CD8-positive, alpha-beta memory T cell (primary cell): ENCODE results near the gene FUT8. TPM values are rescaled to one million over a fixed set of nuclear protein-coding genes. Genes with fewer than 3 reads are reported as not detected.
"Not testable (repeated sequence)": the region's sequence is repeated elsewhere in the genome, so short reads cannot be mapped to it uniquely, and the experiment has no call there.

ENCODE experiments used
- CTCF ChIA-PET: fragments of 350-600 bp; sonication (Branson Sonifier 250); formaldehyde crosslinking; loops from one replicate; lab custom pipeline; 2021; ENCODE audit warnings: antibody characterized with exemption; lab: Charles Lee
- POLR2A ChIA-PET: fragments of 350-600 bp; sonication (Branson Sonifier 250); formaldehyde crosslinking; loops from one replicate; lab custom pipeline; 2021; ENCODE audit warnings: antibody characterized with exemption; lab: Charles Lee
- DNase-seq, 5 donors: peaks; one replicate each; pipeline versions ENCODE4 v3.0.0 to v3.0.0-alpha.2; 2020 to 2022; ENCODE audit warnings: mixed read lengths in 1 of 5
- H3K27ac ChIP-seq: one replicate; pipeline ENCODE4 v1.7.0; 2013; ENCODE audit warnings: low read depth, mild to moderate bottlenecking, low read length, moderate library complexity
- H3K27me3 ChIP-seq: 2 replicates; pipeline ENCODE4 v1.7.0; 2013; ENCODE audit warnings: low read length, mild to moderate bottlenecking; ENCODE audit not compliant: insufficient read depth, poor library complexity, severe bottlenecking
- H3K36me3 ChIP-seq: 2 replicates; pipeline ENCODE4 v1.7.0; 2013; ENCODE audit warnings: mild to moderate bottlenecking, low read length, moderate library complexity; ENCODE audit not compliant: insufficient read depth
- H3K4me1 ChIP-seq: 2 replicates; pipeline ENCODE4 v1.7.0; 2013; ENCODE audit warnings: mild to moderate bottlenecking, low read length, moderate library complexity; ENCODE audit not compliant: insufficient read depth
- H3K4me3 ChIP-seq: 2 replicates; pipeline ENCODE4 v1.7.0; 2013; ENCODE audit warnings: mild to moderate bottlenecking, low read length
- H3K9me3 ChIP-seq: 2 replicates; pipeline ENCODE4 v1.7.0; 2013; ENCODE audit warnings: mild to moderate bottlenecking, low read length
- H3K27ac Mint-ChIP-seq, 8 donors: one replicate each; pipeline ENCODE4 v1.8.0; 2020 to 2021; ENCODE audit warnings: mixed read lengths in 8 of 8, mild to moderate bottlenecking in 6 of 8, inconsistent platforms in 3 of 8, moderate library complexity in 3 of 8
- H3K27me3 Mint-ChIP-seq, 2 donors: one replicate each; pipeline ENCODE4 v1.8.0; 2020 to 2021; ENCODE audit warnings: mixed read lengths in 2 of 2, mild to moderate bottlenecking in 1 of 2, moderate library complexity in 1 of 2
- H3K36me3 Mint-ChIP-seq, 3 donors: one replicate each; pipeline ENCODE4 v1.8.0; 2020 to 2021; ENCODE audit warnings: mixed read lengths in 3 of 3, inconsistent platforms in 1 of 3, mild to moderate bottlenecking in 1 of 3
- H3K4me1 Mint-ChIP-seq, 3 donors: one replicate each; pipeline ENCODE4 v1.8.0; 2020 to 2021; ENCODE audit warnings: mixed read lengths in 3 of 3, inconsistent platforms in 1 of 3, mild to moderate bottlenecking in 1 of 3
- H3K4me3 Mint-ChIP-seq, 7 donors: one replicate each; pipeline ENCODE4 v1.8.0; 2020 to 2021; ENCODE audit warnings: mixed read lengths in 7 of 7, mild to moderate bottlenecking in 6 of 7, moderate library complexity in 4 of 7, inconsistent platforms in 2 of 7
- H3K9me3 Mint-ChIP-seq, 5 donors: one replicate each; pipeline ENCODE4 v1.8.0; 2020 to 2022; ENCODE audit warnings: mixed read lengths in 5 of 5, mild to moderate bottlenecking in 3 of 5, moderate library complexity in 2 of 5, inconsistent platforms in 1 of 5
- polyA plus RNA-seq: library from polyadenylated mRNA; unstranded; fragments of 300-500 nt; fragmentation: Illumina TruSeq; gene quantifications from one replicate; pipeline ENCODE4 v1.2.3, GENCODE V29; 2021
- total RNA-seq, 2 experiments: library from RNA; stranded (reverse); gene quantifications; one replicate each; pipeline ENCODE4 v1.2.3, GENCODE V29; 2021

The FUT8 gene
- total and polyA plus RNA-seq, 3 experiments from 2014 or later, result 13.3 to 81.7 (median 76.0) TPM

DNA sequence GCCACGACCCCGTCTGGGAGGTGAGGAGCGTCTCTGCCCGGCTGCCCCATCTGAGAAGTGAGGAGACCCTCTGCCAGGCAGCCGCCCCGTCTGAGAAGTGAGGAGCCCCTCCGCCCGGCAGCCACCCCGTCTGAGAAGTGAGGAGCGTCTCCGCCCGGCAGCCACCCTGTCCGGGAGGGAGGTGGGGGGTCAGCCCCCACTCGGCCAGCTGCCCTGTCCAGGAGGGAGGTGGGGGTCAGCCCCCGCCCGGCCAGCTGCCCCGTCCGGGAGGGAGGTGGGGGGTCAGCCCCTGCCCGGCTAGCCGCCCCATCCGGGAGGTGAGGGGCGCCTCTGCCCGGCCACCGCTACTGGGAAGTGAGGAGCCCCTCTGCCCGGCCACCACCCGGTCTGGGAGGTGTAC lies 221.1 kb downstream of the FUT8 start:
- H3K27ac Mint-ChIP-seq, CTCF ChIA-PET, H3K27ac ChIP-seq, POLR2A ChIA-PET, H3K27me3 Mint-ChIP-seq, H3K9me3 Mint-ChIP-seq, H3K36me3 ChIP-seq, H3K27me3 ChIP-seq, DNase-seq, H3K9me3 ChIP-seq, H3K4me3 Mint-ChIP-seq, H3K4me3 ChIP-seq: not testable (repeated sequence)
- H3K36me3 Mint-ChIP-seq, result peaks cover 16 to 23% (median 17%) of the 10 kb centered on the region in 3 donors
- H3K4me1 Mint-ChIP-seq, result peaks cover 31 to 41% (median 41%) of the 10 kb centered on the region in 3 donors
- H3K4me1 ChIP-seq, result peaks cover 17% of the 10 kb centered on the region

- Histone ChIP-seq H3K27ac (no peak overlapping the region), H3K36me3 (no peaks in the 10 kb centered on the region), H3K27me3 (no peaks in the 10 kb centered on the region), H3K9me3 (no peaks in the 10 kb centered on the region), H3K4me1 (peaks cover 17% of the 10 kb centered on the region), H3K4me3 (no peak overlapping the region)
- peak overlapping the region in 6 of 8 donors; percentile 18 to 83 (median 67) for H3K27ac Mint-ChIP-seq
- DNase-seq, result peak in 3 of 5 donors; percentile 4 to 66 (median 50)
- H3K9me3 Mint-ChIP-seq, result peaks cover 0 to 6% (median 0%) of the 10 kb centered on the region in 5 donors
- H3K4me1 Mint-ChIP-seq, result peaks cover 39 to 55% (median 44%) of the 10 kb centered on the region in 3 donors
- H3K36me3 Mint-ChIP-seq, result peaks cover 8 to 19% (median 17%) of the 10 kb centered on the region in 3 donors
- ChIA-PET POLR2A (no interaction called here), CTCF (interaction anchor here (1.7 kb wide), 1 partner anchor 322 kb away, joined by 3 read pairs; no protein-coding TSS in a partner anchor)
- H3K27me3 Mint-ChIP-seq, result no peaks in the 10 kb centered on the region
- H3K4me3 Mint-ChIP-seq, result peak overlapping the region; percentile 25 to 78 (median 57)
Measured at GRCh38 chr14:65637780-65638179, 225.2 kb downstream of the FUT8 start.

- Mint-ChIP-seq H3K27me3 (no peaks in the 10 kb centered on the region), H3K36me3 (peaks cover 8 to 20% (median 19%) of the 10 kb centered on the region in 3 donors), H3K9me3 (peaks cover 0 to 6% (median 0%) of the 10 kb centered on the region in 5 donors), H3K27ac (peak overlapping the region in 3 of 8 donors; percentile 28 to 55 (median 39)), H3K4me1 (peaks cover 39 to 55% (median 44%) of the 10 kb centered on the region in 3 donors), H3K4me3 (no peak overlapping the region)
- ChIA-PET POLR2A (no interaction called here), CTCF (no interaction called here)
- H3K27ac ChIP-seq, result no peak overlapping the region
- no peak for DNase-seq
- peaks cover 17% of the 10 kb centered on the region for H3K4me1 ChIP-seq
- H3K9me3 ChIP-seq, result no peaks in the 10 kb centered on the region
- H3K27me3 ChIP-seq, result no peaks in the 10 kb centered on the region
- no peaks in the 10 kb centered on the region for H3K36me3 ChIP-seq
- H3K4me3 ChIP-seq, result no peak overlapping the region
Measured at GRCh38 chr14:65639216-65639615, 226.7 kb downstream of the FUT8 start.

DNA sequence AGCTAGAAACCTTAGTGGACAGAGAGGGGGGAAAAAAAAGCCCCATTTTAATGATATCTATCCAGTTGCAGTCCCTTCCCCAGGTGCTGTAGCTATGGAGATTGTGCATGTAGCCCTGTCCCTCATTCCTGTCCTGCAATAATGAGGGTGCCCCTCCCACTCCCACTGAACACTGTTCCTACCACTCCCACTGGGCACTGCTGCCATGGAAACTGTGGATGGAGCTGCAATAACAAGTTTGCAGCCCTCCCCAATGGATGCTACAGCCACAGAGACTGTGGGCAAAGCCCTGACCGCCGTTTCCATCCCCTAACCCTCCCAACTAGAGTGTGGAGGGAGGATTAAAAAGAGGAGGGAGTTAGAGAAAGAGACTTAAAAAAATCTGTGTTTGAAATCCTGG lies 238.3 kb downstream of the FUT8 start:
- POLR2A ChIA-PET, result no interaction called here
- H3K36me3 ChIP-seq, result no peaks in the 10 kb centered on the region
- peaks cover 0 to 2% (median 0%) of the 10 kb centered on the region in 3 donors for H3K4me1 Mint-ChIP-seq
- CTCF ChIA-PET, result interaction anchor here (0.6 kb wide), 1 partner anchor 173 kb away, joined by 3 read pairs; no protein-coding TSS in a partner anchor
- H3K36me3 Mint-ChIP-seq, result peaks cover 13 to 36% (median 15%) of the 10 kb centered on the region in 3 donors
- H3K27ac ChIP-seq, result no peak overlapping the region
- no peak for DNase-seq
- no peaks in the 10 kb centered on the region for H3K9me3 ChIP-seq
- no peaks in the 10 kb centered on the region for H3K27me3 ChIP-seq
- no peaks in the 10 kb centered on the region for H3K4me1 ChIP-seq
- H3K4me3 ChIP-seq, result no peak overlapping the region
- no peaks in the 10 kb centered on the region for H3K27me3 Mint-ChIP-seq
- no peak overlapping the region for H3K27ac Mint-ChIP-seq
- no peak overlapping the region for H3K4me3 Mint-ChIP-seq
- H3K9me3 Mint-ChIP-seq, result peaks cover 0 to 12% (median 2%) of the 10 kb centered on the region in 5 donors

DNA sequence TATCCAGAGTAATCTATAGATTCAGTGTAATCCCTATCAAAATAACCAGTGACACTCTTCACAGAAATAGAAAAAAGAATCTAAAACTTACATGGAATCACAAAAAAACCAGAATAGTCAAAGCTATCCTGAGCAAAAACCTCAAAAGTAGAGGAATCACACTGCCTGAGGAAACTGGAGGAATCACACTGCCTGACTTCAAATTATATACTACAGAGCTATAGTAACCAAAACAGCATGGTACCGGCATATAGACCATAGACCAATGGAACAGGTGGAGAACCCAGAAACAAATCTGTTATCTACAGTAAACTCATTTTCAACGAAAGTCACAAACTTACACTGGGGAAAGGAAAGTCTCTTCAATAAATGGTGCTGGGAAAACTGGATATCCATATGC lies 244.0 kb downstream of the FUT8 start:
- H3K36me3 ChIP-seq, result no peaks in the 10 kb centered on the region
- H3K4me1 ChIP-seq, result no peaks in the 10 kb centered on the region
- POLR2A ChIA-PET, result no interaction called here
- CTCF ChIA-PET, result no interaction called here
- no peaks in the 10 kb centered on the region for H3K27me3 ChIP-seq
- H3K4me1 Mint-ChIP-seq, result peaks cover 0 to 2% (median 0%) of the 10 kb centered on the region in 3 donors
- no peaks in the 10 kb centered on the region for H3K9me3 ChIP-seq
- no peak overlapping the region for H3K4me3 Mint-ChIP-seq
- no peak for DNase-seq
- H3K27me3 Mint-ChIP-seq, result no peaks in the 10 kb centered on the region
- no peak overlapping the region for H3K4me3 ChIP-seq
- no peak overlapping the region for H3K27ac ChIP-seq
- no peak overlapping the region for H3K27ac Mint-ChIP-seq
- peaks cover 7 to 42% (median 13%) of the 10 kb centered on the region in 3 donors for H3K36me3 Mint-ChIP-seq
- H3K9me3 Mint-ChIP-seq, result peaks cover 0 to 15% (median 2%) of the 10 kb centered on the region in 5 donors

- peaks cover 0 to 15% (median 2%) of the 10 kb centered on the region in 5 donors for H3K9me3 Mint-ChIP-seq
- Histone ChIP-seq H3K4me3 (no peak overlapping the region), H3K27me3 (no peaks in the 10 kb centered on the region), H3K36me3 (no peaks in the 10 kb centered on the region), H3K27ac (no peak overlapping the region), H3K9me3 (no peaks in the 10 kb centered on the region), H3K4me1 (no peaks in the 10 kb centered on the region)
- ChIA-PET POLR2A (no interaction called here), CTCF (no interaction called here)
- no peak for DNase-seq
- peaks cover 0 to 3% (median 0%) of the 10 kb centered on the region in 3 donors for H3K4me1 Mint-ChIP-seq
- no peak overlapping the region for H3K27ac Mint-ChIP-seq
- H3K27me3 Mint-ChIP-seq, result no peaks in the 10 kb centered on the region
- H3K4me3 Mint-ChIP-seq, result no peak overlapping the region
- peaks cover 6 to 34% (median 6%) of the 10 kb centered on the region in 3 donors for H3K36me3 Mint-ChIP-seq
Measured at GRCh38 chr14:65658202-65658601, 245.7 kb downstream of the FUT8 start.

GRCh38 chr14:65661865-65662264 lies 249.3 kb downstream of the FUT8 start:
- H3K4me1 Mint-ChIP-seq, result peaks cover 0 to 3% (median 0%) of the 10 kb centered on the region in 3 donors
- POLR2A ChIA-PET, result no interaction called here
- CTCF ChIA-PET, result no interaction called here

GRCh38 chr14:65664436-65664835 lies 251.9 kb downstream of the FUT8 start:
- no peaks in the 10 kb centered on the region for H3K9me3 ChIP-seq
- H3K27ac Mint-ChIP-seq, result no peak overlapping the region
- no peaks in the 10 kb centered on the region for H3K27me3 ChIP-seq
- no peaks in the 10 kb centered on the region for H3K36me3 ChIP-seq
- no peaks in the 10 kb centered on the region for H3K9me3 Mint-ChIP-seq
- H3K4me3 Mint-ChIP-seq, result no peak overlapping the region
- CTCF ChIA-PET, result no interaction called here
- no peaks in the 10 kb centered on the region for H3K27me3 Mint-ChIP-seq
- DNase-seq, result no peak
- no peak overlapping the region for H3K4me3 ChIP-seq
- H3K27ac ChIP-seq, result no peak overlapping the region
- no peaks in the 10 kb centered on the region for H3K4me1 ChIP-seq
- H3K4me1 Mint-ChIP-seq, result peaks cover 0 to 3% (median 0%) of the 10 kb centered on the region in 3 donors
- POLR2A ChIA-PET, result interaction anchor here (0.6 kb wide), 1 partner anchor 54 kb away, joined by 3 read pairs; no protein-coding TSS in a partner anchor
- H3K36me3 Mint-ChIP-seq, result peaks cover 5 to 11% (median 8%) of the 10 kb centered on the region in 3 donors

More at GRCh38 chr14:65661865-65662264, 249.3 kb downstream of the FUT8 start:
- Mint-ChIP-seq H3K36me3 (peaks cover 5 to 11% (median 9%) of the 10 kb centered on the region in 3 donors), H3K27me3 (no peaks in the 10 kb centered on the region), H3K4me3 (no peak overlapping the region), H3K27ac (no peak overlapping the region), H3K9me3 (no peaks in the 10 kb centered on the region)
- no peak overlapping the region for H3K27ac ChIP-seq
- H3K9me3 ChIP-seq, result no peaks in the 10 kb centered on the region
- no peaks in the 10 kb centered on the region for H3K4me1 ChIP-seq
- no peak overlapping the region for H3K4me3 ChIP-seq
- DNase-seq, result no peak
- no peaks in the 10 kb centered on the region for H3K36me3 ChIP-seq
- no peaks in the 10 kb centered on the region for H3K27me3 ChIP-seq
